HCT116 (cell line): Measurements from ENCODE around the gene MACF1. TPM values are rescaled to one million over a fixed set of nuclear protein-coding genes. Genes with fewer than 3 reads are reported as not detected.

Source experiments
- ATAC-seq: fragments of 200-7000 bp; cut with Tn5 transposase; 2 replicates; pipeline ENCODE4 v1.9.1; 2020; ENCODE audit warnings: mild to moderate bottlenecking, moderate library complexity
- BruUV-seq: library from RNA; stranded (reverse); fragments of 400-500 nt; replicated peaks from 2 replicates; lab custom pipeline; 2021; lab: Mats Ljungman, UMichigan
- CTCF ChIA-PET: fragments of 300-600 bp; sonication (Branson Sonifier 250); formaldehyde crosslinking; loops from one replicate; lab custom pipeline; 2021; ENCODE audit warnings: antibody characterized with exemption; lab: Charles Lee
- POLR2A ChIA-PET: fragments of 300-600, 350-600 bp; sonication (Branson Sonifier 250); formaldehyde crosslinking; loops from one replicate; lab custom pipeline; 2021; ENCODE audit warnings: antibody characterized with exemption; lab: Charles Lee
- RAD21 ChIA-PET, 2 experiments: fragments of 300-600 bp; sonication (Branson Sonifier 250); formaldehyde crosslinking; loops; one replicate each; lab custom pipeline; 2023; ENCODE audit warnings: low total read pairs in 2 of 2; ENCODE audit not compliant: uncharacterized antibody in 2 of 2, unreplicated experiment in 2 of 2, low non-redundant PET in 1 of 2; lab: Charles Lee
- DNase-seq: peaks from one replicate; pipeline ENCODE4 v3.0.0-alpha.2; 2010; ENCODE audit warnings: low read depth, low spot score
- H2AFZ ChIP-seq: fragments of 200-600 bp; shearing (Covaris generic), sonication (generic); 2 replicates; pipeline ENCODE4 v1.6.1; 2017; ENCODE audit warnings: low read depth, mixed run types, mixed read lengths, antibody characterized with exemption, low read length; ENCODE audit not compliant: poor library complexity, severe bottlenecking
- H3K27ac ChIP-seq: 2 replicates; pipeline ENCODE4 v1.5.1; 2012; ENCODE audit warnings: low read depth, low read length
- H3K27me3 ChIP-seq: fragments of 200-600 bp; sonication (generic); 2 replicates; pipeline ENCODE4 v1.6.1; 2016; ENCODE audit warnings: mixed run types, low read length, mixed read lengths; ENCODE audit not compliant: insufficient read depth
- H3K36me3 ChIP-seq, 2 experiments: fragments of 200-500 bp in 1 of 2; fragments of 200-600 bp in 1 of 2; sonication (Bioruptor generic) in 1 of 2; sonication (generic) in 1 of 2; 2 replicates each; pipeline versions ENCODE4 v1.5.1 to v1.6.1; 2014 to 2016; ENCODE audit warnings: low read length in 2 of 2, inconsistent platforms in 1 of 2, mixed read lengths in 1 of 2, mixed run types in 1 of 2; ENCODE audit not compliant: insufficient read depth in 2 of 2, control insufficient read depth in 1 of 2
- H3K4me1 ChIP-seq, 2 experiments: fragments of 200-600 bp in 1 of 2; sonication (generic) in 1 of 2; 2 replicates each; pipeline versions ENCODE4 v1.5.1 to v1.6.1; 2012 to 2017; ENCODE audit warnings: low read length in 2 of 2, inconsistent platforms in 1 of 2, mild to moderate bottlenecking in 1 of 2, mixed read lengths in 1 of 2, mixed run types in 1 of 2, moderate library complexity in 1 of 2; ENCODE audit not compliant: insufficient read depth in 2 of 2, control insufficient read depth in 1 of 2
- H3K4me2 ChIP-seq: fragments of 200-600 bp; sonication (generic); 2 replicates; pipeline ENCODE4 v1.6.1; 2017; ENCODE audit warnings: mixed run types, low read length, mixed read lengths
- H3K4me3 ChIP-seq, 2 experiments: fragments of 200-600 bp in 1 of 2; sonication (generic) in 1 of 2; replicated peaks in 1 of 2; 2 replicates each; pipeline ENCODE4 v1.5.1; 2011 to 2016; ENCODE audit warnings: low read length in 2 of 2, control low read depth in 1 of 2, low read depth in 1 of 2, mild to moderate bottlenecking in 1 of 2, mixed read lengths in 1 of 2, mixed run types in 1 of 2
- H3K79me2 ChIP-seq: fragments of 200-600 bp; sonication (generic); 2 replicates; pipeline ENCODE4 v1.6.1; 2017; ENCODE audit warnings: mild to moderate bottlenecking, mixed run types, low read length, moderate library complexity, mixed read lengths; ENCODE audit not compliant: insufficient read depth
- H3K9ac ChIP-seq: fragments of 200-600 bp; sonication (generic); 2 replicates; pipeline ENCODE4 v1.6.1; 2016; ENCODE audit warnings: low read length, mixed read lengths
- H3K9me2 ChIP-seq: fragments of 200-600 bp; sonication (generic), shearing (Covaris generic); 2 replicates; pipeline ENCODE4 v1.6.1; 2017; ENCODE audit warnings: mixed run types, mild to moderate bottlenecking, moderate library complexity; ENCODE audit not compliant: insufficient read depth
- H3K9me3 ChIP-seq, 2 experiments: fragments of 200-500 bp in 1 of 2; fragments of 200-600 bp in 1 of 2; sonication (Bioruptor generic) in 1 of 2; sonication (generic) in 1 of 2; 2 replicates each; pipeline ENCODE4 v1.6.1; 2014 to 2017; ENCODE audit warnings: low read length in 2 of 2, mixed read lengths in 2 of 2, inconsistent platforms in 1 of 2, low read depth in 1 of 2, mild to moderate bottlenecking in 1 of 2, mixed run types in 1 of 2, moderate library complexity in 1 of 2; ENCODE audit not compliant: control insufficient read depth in 1 of 2, insufficient read depth in 1 of 2
- H4K20me1 ChIP-seq: fragments of 200-600 bp; sonication (generic), shearing (Covaris generic); 2 replicates; pipeline ENCODE4 v1.6.1; 2017; ENCODE audit warnings: mixed run types, mild to moderate bottlenecking, moderate library complexity; ENCODE audit not compliant: insufficient read depth
- CEBPB ChIP-seq: IDR thresholded peaks from 2 replicates; pipeline ENCODE4 v1.6.1; 2012; ENCODE audit warnings: low read depth
- ELF1 ChIP-seq: IDR thresholded peaks from 2 replicates; pipeline ENCODE4 v1.6.1; 2012; ENCODE audit warnings: low read depth, borderline replicate concordance
- EZH2 ChIP-seq: fragments of 200-600 bp; sonication (generic); IDR thresholded peaks from 2 replicates; pipeline ENCODE4 v1.6.1; 2017; ENCODE audit warnings: antibody characterized with exemption, mixed run types
- EZH2phosphoT487 ChIP-seq: fragments of 200-600 bp; IDR thresholded peaks from 2 replicates; pipeline ENCODE4 v1.6.1; 2018; ENCODE audit warnings: antibody characterized with exemption, borderline replicate concordance
- POLR2A ChIP-seq: IDR thresholded peaks from 2 replicates; pipeline ENCODE4 v1.7.0; 2011; ENCODE audit warnings: borderline replicate concordance; ENCODE audit not compliant: insufficient read depth, insufficient read length; ENCODE audit errors: extremely low read depth
- SP1 ChIP-seq: IDR thresholded peaks from 2 replicates; pipeline ENCODE4 v1.6.1; 2012; ENCODE audit warnings: low read depth
- SRF ChIP-seq: IDR thresholded peaks from 2 replicates; pipeline ENCODE4 v1.6.1; 2012; ENCODE audit warnings: low read depth
- ZNF274 ChIP-seq: fragments of 200-500 bp; sonication (Bioruptor generic); IDR thresholded peaks from 2 replicates; pipeline ENCODE4 v1.6.1; 2014; ENCODE audit warnings: mild to moderate bottlenecking, low read depth, low read length, inconsistent platforms
- intact Hi-C: fragments of 100-400 bp; cut with micrococcal nuclease; formaldehyde crosslinking; loops from 2 replicates; pipeline ENCODE4 v1.10.0; 2022
- total RNA-seq: library from RNA; stranded (reverse); gene quantifications from one replicate; pipeline ENCODE4 v1.2.1, GENCODE V29; 2021; ENCODE audit not compliant: unreplicated experiment
- TF ChIP-seq, protein P1 (sequence below), 3 experiments: fragments of 200-600 bp in 1 of 3; sonication (generic) in 1 of 3; IDR thresholded peaks in 2 of 3; conservative IDR thresholded peaks in 1 of 3; 2 replicates each; pipeline ENCODE4 v1.5.1; 2012 to 2017; ENCODE audit warnings: low read depth in 2 of 3, low read length in 2 of 3, antibody characterized with exemption in 1 of 3, borderline replicate concordance in 1 of 3, control low read depth in 1 of 3, mild to moderate bottlenecking in 1 of 3, mixed read lengths in 1 of 3, mixed run types in 1 of 3, moderate library complexity in 1 of 3; ENCODE audit not compliant: insufficient read depth in 1 of 3
- TF ChIP-seq, protein P2 (sequence below): IDR thresholded peaks from 2 replicates; pipeline ENCODE4 v1.6.1; 2012; ENCODE audit warnings: low read depth

The MACF1 gene
- total RNA-seq, 1 experiment from 2014 or later, result 146 TPM

DNA sequence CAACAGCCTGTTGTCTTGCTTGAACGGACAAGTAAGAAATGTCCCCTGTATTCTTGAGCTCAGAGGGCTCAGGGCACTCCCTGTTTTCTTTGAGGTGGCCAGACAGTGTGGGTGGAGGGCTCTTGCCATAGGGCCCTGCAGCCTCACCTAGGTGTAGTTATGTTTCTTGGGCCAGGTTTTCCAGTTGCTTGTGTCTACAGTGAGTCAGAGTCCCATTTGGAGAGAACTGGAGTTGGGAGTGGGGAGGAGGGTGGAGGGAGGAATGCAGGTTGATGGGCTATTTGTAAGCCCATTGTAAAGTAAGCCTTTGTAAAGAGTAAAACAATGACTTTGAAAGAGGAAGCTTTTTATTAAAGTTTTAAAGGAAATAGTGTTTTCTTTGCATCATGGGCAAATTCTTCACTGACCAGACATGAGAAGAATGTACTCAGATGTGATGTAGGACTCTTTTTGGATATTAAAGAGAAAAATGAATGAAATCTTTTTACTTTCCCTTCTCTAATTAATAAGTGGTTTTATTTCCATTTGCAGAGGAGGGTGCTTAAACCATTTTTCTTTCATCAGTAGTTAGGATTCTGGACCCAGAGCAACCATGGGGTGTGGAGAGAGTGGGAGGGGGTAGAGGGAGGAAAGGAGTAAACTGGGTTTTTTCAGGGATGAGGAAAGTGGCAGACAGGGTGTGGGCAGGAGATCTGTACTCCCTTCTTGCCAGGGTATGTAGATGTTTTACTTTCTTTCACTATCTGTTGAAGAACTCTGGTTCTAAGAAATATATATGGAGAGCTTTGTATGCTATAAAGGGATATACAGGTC lies 45.1 kb upstream of the MACF1 start:
- intact Hi-C loops, result no loop called here
- H3K9me2 ChIP-seq, result no peaks in the 10 kb centered on the region
- DNase-seq (peak; percentile 28), ATAC-seq (peak; percentile 61)
- H3K4me1 ChIP-seq, result peaks cover 19 to 26% of the 10 kb centered on the region in 2 experiments
- TF ChIP-seq, protein P1, sequence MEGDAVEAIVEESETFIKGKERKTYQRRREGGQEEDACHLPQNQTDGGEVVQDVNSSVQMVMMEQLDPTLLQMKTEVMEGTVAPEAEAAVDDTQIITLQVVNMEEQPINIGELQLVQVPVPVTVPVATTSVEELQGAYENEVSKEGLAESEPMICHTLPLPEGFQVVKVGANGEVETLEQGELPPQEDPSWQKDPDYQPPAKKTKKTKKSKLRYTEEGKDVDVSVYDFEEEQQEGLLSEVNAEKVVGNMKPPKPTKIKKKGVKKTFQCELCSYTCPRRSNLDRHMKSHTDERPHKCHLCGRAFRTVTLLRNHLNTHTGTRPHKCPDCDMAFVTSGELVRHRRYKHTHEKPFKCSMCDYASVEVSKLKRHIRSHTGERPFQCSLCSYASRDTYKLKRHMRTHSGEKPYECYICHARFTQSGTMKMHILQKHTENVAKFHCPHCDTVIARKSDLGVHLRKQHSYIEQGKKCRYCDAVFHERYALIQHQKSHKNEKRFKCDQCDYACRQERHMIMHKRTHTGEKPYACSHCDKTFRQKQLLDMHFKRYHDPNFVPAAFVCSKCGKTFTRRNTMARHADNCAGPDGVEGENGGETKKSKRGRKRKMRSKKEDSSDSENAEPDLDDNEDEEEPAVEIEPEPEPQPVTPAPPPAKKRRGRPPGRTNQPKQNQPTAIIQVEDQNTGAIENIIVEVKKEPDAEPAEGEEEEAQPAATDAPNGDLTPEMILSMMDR (IDR thresholded peaks at IDR 0.05 in 2 of 3, conservative IDR thresholded peaks at IDR 0.05 in 1 of 3; ENCODE audit: borderline replicate concordance in 1 of 3, insufficient read depth in 1 of 3, low read depth in 2 of 3, low read length in 2 of 3), result no peak
- no peak for TF ChIP-seq EZH2
- no peak for TF ChIP-seq SRF
- TF ChIP-seq EZH2phosphoT487, result no peak
- TF ChIP-seq ZNF274, result no peak
- TF ChIP-seq POLR2A, result no peak
- no peak for TF ChIP-seq CEBPB
- no peak for TF ChIP-seq ELF1
- no peak for TF ChIP-seq SP1
- TF ChIP-seq, protein P2, sequence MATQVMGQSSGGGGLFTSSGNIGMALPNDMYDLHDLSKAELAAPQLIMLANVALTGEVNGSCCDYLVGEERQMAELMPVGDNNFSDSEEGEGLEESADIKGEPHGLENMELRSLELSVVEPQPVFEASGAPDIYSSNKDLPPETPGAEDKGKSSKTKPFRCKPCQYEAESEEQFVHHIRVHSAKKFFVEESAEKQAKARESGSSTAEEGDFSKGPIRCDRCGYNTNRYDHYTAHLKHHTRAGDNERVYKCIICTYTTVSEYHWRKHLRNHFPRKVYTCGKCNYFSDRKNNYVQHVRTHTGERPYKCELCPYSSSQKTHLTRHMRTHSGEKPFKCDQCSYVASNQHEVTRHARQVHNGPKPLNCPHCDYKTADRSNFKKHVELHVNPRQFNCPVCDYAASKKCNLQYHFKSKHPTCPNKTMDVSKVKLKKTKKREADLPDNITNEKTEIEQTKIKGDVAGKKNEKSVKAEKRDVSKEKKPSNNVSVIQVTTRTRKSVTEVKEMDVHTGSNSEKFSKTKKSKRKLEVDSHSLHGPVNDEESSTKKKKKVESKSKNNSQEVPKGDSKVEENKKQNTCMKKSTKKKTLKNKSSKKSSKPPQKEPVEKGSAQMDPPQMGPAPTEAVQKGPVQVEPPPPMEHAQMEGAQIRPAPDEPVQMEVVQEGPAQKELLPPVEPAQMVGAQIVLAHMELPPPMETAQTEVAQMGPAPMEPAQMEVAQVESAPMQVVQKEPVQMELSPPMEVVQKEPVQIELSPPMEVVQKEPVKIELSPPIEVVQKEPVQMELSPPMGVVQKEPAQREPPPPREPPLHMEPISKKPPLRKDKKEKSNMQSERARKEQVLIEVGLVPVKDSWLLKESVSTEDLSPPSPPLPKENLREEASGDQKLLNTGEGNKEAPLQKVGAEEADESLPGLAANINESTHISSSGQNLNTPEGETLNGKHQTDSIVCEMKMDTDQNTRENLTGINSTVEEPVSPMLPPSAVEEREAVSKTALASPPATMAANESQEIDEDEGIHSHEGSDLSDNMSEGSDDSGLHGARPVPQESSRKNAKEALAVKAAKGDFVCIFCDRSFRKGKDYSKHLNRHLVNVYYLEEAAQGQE, result no peak
- no peaks in the 10 kb centered on the region for H3K9me3 ChIP-seq
- BruUV-seq, result no TSS peak
- RAD21 ChIA-PET, result no interaction called here
- no peak overlapping the region for H3K4me3 ChIP-seq
- no peaks in the 10 kb centered on the region for H3K36me3 ChIP-seq
- CTCF ChIA-PET, result interaction anchor here (1.0 kb wide), 1 partner anchor 33 kb away, joined by 4 read pairs; no protein-coding TSS in a partner anchor
- H3K27me3 ChIP-seq, result no peaks in the 10 kb centered on the region
- peak overlapping the region; percentile 29 for H3K4me2 ChIP-seq
- H3K9ac ChIP-seq, result no peak overlapping the region
- POLR2A ChIA-PET, result no interaction called here
- no peak overlapping the region for H2AFZ ChIP-seq
- no peak overlapping the region for H3K27ac ChIP-seq
- no peaks in the 10 kb centered on the region for H4K20me1 ChIP-seq
- H3K79me2 ChIP-seq, result peaks cover 7% of the 10 kb centered on the region; the same call in 1 of the 2 replicates
